Measurements from ENCODE around the gene MUC15.
"Not testable (repeated sequence)": the region's sequence is repeated elsewhere in the genome, so short reads cannot be mapped to it uniquely, and the experiment has no call there.

The MUC15 gene

DNA sequence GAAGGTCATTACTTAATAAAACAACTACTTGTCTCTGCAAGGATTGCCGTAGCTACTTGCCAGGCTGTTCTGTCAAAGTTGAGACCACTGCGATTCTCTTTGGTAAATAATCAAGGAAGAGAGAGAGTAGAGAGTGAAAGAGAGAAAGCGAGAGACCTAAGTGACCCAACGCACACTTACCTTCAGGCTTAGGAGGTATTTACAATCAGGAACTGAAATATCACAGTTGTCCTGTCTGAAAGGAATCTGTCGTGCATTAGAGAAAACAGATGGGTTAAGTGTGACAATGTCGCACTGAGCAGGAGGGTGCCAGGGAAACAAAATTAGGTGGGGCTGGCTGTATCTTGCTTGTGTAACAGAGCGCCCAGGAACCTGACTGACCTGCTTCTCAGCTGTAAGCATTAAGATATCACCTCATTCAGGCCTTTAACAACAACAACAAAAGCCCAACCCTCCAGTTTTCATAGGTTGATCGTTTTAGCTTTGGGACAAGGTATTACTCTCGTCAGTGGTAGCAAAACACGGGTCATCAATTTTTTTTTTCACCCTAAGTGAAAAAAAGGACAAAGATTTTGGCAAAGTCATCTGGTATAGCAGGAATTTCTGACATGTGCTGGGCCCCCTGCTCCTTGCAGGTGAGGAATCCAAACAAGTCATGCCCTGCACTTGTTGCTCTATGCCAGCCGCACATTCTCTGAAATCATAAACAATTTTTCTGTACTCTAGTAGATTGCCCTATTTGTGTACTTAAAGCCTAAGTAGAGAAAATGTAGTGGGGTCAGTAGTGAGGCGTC is at the start of gene MUC15:
Gene MUC15, minus strand, starts transcription at position 403 of the 794 bp plus-strand sequence. CDS start 5,169 bp downstream, outside the sequence.
- DNase-seq (ENCODE audit: low spot score) = no peak

DNA sequence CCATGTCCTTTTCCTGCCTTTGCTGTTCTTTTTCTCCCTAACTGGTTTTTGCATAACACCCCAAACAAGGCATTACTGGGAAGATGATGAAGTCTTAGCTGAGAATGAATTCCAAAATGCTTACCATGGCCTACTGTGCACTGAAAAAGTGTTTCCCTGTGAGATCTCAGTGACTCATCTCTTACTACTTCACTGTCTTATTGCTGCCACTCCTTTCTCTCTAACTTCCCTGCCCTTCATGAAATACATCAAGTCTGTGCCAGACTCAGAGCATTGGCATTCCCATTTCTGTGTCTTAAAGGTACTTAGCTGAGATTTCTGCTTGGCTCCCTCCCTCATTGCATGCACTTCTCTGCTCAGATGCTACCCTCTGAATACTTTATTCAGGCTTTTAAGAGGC is 49.1 kb upstream of the MUC15 start:
- no peak for DNase-seq (ENCODE audit: low spot score)

DNA sequence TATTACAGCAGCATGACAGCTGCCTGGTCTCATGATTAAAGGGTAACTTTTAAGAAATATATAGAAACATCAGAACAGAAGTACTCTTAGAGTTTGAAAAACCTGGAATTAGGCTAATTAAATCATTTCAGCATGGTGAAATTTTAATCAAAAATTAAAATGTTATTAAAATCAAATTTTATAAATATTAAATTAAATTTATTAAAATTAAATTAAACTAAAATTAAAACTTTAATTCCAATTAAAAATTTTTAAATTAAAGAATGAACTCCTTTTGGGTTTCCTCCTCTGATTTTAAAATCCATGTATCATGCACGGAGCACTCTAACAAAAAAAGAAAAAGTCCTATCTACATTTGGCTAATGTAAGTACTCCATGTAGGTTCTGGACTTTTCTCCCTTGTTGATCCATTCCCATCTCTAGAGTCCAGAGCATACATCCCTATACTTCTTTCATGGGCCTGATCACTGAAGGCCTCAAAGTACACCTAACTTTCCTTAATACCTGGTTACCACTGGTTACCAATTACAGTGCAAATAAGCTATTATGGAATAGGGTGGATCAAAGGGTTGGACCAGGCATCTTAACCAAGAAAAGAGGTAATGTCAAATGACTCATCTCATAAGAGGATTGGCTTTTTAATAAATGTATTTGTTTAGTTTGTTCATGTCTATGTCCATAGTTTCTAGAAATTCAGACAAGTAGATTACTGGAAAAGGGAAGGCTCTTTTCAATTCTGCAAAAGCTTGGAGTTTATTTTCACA is 48.4 kb upstream of the MUC15 start:
- DNase-seq (ENCODE audit: low spot score) = no peak

- no peak for DNase-seq (ENCODE audit: low spot score)
These were observed 46.4 kb upstream of the MUC15 start for GRCh38 chr11:26618441-26618840.

DNA sequence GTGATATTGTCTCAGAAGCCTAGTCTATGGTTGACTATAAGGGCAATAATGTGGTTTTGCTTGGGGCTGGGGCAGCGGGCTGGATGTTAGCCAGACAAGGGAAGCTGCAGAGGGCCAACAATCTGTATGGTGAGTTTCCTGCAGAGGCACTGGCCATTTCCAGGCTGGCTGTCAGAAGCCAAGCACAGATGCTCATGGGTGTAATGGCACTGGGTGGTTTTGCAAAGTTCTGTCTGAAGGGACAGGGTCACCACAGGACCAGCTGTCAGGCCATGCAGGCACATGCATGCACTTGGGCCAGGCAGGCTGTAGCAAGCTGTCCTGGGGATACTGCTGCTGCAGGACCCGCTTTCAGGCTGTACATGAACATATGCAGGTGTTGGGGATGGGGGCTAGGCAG is 41.7 kb upstream of the MUC15 start:
- no peak for DNase-seq (ENCODE audit: low spot score)

- no peak for DNase-seq (ENCODE audit: low spot score)
These were observed 36.6 kb upstream of the MUC15 start for GRCh38 chr11:26608507-26609146.

DNA sequence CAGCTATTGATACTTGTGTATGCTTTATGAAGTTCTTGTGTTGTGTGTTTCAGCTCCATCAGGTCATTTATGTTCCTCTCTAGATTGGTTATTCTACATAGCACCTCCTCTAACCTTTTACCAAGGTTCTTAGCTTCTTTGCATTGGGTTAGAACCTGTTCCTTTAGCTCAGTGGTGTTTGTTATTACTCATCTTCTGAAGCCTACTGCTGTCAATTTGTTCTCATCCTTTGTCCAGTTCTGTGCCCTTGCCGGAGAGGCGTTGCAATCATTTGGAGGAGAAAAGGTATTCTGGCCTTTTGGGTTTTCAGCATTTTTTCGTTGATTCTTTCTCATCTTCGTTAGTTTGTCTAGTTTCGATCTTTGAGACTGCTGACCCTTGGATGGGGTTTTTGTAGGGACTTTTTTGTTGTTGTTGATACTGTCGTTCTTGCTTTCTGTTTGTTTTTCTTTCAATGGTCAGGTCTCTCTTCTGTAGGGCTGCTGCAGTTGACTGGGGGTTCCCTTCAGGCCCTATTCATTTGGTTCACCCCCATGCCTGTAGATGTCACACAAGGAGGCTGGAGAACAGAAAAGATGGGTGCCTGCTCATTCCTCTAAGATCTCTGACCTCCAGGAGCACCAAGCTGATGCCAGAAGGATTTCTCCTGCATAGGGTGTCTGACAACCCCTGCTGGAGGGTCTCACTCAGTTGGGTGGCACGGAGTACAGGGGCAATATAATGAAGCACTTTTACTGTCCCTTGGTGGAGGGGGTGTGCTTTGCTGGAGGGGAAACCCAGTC is 35.9 kb upstream of the MUC15 start:
- DNase-seq (ENCODE audit: low spot score) = no peak

- DNase-seq (ENCODE audit: low spot score) = no peak
These were observed 27.9 kb upstream of the MUC15 start for GRCh38 chr11:26599876-26600434.

DNA sequence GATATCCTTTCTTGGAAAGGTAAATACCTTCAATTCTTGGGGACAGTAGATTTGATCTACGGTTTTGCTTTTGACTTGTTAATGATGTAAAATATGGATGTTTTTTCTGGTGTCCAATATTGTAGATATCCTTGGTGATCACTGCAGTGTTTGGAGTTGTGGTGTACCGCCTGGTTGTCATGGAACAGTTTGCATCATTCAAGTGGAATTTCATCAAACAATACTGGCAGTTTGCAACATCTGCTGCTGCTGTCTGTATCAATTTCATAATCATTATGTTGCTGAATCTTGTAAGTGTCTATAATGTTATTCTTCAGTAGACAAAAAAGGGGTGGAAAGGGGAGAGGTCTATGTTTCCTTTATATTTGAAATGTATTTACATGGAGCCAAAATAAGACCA is 27.4 kb upstream of the MUC15 start:
- no peak for DNase-seq (ENCODE audit: low spot score)

DNA sequence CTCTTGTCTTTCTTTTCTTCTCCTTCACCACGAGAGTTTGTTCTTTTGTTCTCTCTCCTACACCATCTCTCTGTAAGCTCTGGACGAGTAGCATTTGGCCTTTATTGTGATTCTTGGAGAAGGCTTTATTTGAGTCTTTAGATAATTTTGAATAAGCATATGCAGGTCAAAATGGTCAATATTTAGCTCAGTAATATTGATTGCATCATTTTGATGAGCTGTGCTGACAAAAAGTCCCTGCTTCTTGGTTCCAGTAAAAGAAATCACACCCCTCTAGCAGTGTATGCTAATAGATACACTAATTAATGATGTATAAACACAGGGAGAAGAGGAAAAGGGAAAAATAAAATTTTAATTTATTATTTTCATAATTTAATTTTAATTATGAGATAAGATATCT is 25.8 kb upstream of the MUC15 start:
- DNase-seq (ENCODE audit: low spot score) = no peak

- not testable (repeated sequence) for DNase-seq (ENCODE audit: low spot score)
These were observed 25.1 kb upstream of the MUC15 start for GRCh38 chr11:26597049-26597689.

GRCh38 chr11:26595207-26595865 is 23.3 kb upstream of the MUC15 start:
- not testable (repeated sequence) for DNase-seq (ENCODE audit: low spot score)

DNA sequence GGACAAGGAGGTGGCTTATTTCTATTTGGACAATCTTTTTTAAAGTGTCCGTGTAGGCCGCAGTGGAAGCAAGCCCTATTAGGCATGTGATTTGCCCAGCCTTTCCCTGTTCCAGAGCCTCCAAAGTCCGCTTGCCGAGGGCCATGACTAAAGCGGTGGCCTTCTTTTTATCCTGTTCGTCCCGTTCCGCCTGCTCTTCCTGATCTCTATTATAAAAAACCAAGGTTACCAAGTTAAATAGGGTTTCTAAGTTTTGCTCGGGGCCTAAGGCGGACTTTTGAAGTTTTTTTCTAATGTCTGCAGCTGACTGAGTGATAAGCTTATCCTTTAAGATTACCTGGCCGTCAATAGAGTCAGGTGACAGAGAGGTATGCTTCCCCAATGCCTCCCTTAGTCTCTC is 21.6 kb upstream of the MUC15 start:
- DNase-seq (ENCODE audit: low spot score) = no peak

- DNase-seq (ENCODE audit: low spot score) = no peak
These were observed 15.0 kb upstream of the MUC15 start for GRCh38 chr11:26587073-26587472.

- DNase-seq (ENCODE audit: low spot score) = no peak
These were observed 12.8 kb upstream of the MUC15 start for GRCh38 chr11:26584818-26585217.

DNA sequence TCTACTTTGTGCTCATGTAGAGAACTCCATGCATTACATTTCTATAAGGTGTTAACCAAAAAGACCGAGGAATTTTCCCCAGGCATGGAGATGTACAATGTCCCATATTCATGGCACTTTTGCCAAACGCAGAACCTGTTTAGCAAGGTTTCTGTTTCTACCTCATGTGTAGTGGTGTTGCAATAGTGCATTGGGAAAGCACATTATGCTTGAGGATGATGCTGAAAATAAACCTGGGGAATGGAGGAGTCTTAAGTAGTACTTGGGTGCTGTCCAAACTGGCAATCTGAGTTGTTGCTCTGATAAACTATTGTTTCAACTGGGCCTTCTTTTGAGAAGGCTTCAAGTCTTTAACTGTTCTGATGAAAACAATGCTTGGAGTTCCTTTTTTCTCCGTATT is 11.5 kb upstream of the MUC15 start:
- no peak for DNase-seq (ENCODE audit: low spot score)

GRCh38 chr11:26580929-26581328 is 8.9 kb upstream of the MUC15 start:
- no peak for DNase-seq (ENCODE audit: low spot score)

DNA sequence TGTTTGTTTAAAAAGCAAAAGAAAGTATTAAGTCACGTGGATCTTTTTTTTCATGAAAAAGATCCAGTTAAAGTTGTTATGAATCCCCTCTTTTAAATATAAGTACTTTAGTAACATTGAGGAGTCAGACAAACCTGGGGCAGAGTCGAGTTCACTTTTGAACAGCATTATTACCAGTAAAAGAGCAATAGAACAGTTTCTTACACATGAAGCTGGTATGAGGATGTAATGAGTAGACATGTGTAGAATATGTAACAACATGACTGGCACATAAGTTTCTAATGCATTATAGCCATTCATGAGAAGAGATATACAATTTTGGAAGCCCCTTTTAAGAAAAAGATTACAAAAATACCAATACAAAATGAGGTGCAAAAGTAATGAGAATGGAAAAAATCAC is 7.6 kb upstream of the MUC15 start:
- no peak for DNase-seq (ENCODE audit: low spot score)

DNA sequence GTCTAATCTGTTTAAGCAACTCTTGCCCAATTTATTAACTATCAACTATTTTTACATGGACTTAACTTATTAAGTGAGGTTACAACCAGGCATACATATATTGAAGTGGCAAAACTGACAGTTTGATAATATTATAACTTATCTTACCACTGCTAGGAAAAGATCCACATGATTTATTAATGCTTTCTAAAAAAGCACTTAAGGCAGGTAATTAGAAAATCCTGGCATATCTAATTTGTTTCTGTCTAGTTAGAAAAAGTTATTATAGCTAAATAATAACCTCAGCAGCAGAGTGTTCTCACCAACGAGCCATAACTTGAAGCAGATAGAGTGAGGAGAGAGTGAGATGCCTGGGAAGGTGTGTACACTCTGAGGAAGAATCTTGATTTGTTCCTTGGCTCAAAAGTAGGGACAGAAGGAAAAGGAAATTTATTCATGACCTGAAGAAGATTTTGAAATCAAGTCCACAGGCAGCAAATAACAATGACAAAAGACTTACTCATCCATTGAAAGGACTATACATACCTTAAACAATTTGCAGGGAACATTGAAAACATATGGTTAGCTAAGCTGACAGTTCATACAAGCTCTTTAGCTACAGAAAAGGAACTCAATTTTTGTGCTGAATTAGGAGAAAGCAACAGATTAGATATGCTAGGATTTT is 7.1 kb upstream of the MUC15 start:
- no peak for DNase-seq (ENCODE audit: low spot score)

DNA sequence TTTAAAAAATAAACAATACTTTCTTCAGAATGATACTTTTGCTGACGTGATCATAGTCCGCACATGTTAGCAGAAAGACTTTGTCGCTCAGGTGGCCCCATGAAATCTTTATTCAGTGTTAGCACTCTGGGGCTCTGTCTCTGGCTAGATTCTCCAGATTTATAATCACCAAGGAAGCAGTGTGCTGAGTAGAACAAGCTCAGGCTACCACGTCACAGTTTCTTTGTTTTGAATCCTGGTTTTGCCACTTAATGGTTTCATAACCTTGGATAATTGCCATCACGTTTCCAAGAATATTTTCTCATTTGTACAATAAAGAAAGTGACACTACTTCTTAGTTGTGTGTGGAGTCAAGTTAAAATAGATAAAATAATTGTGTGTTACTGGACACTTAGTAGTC is 3.9 kb upstream of the MUC15 start:
- DNase-seq (ENCODE audit: low spot score) = no peak
